Transverse colon (tissue), 4 donors: ENCODE data around the gene NMRAL1. TPM values are rescaled to one million over a fixed set of nuclear protein-coding genes. Genes with fewer than 3 reads are reported as not detected.

Source experiments
- DNase-seq: peaks from one replicate; pipeline ENCODE4 v3.0.0-alpha.2; 2019
- H3K27ac ChIP-seq, 4 donors: fragments of 200-600 bp; sonication (generic); 2 replicates each; pipeline ENCODE4 v1.5.1; 2016 to 2018; ENCODE audit warnings: inconsistent platforms in 4 of 4
- H3K27me3 ChIP-seq: fragments of 200-600 bp; sonication (generic); 2 replicates; pipeline ENCODE4 v1.5.1; 2017; ENCODE audit warnings: inconsistent platforms
- H3K36me3 ChIP-seq, 4 donors: fragments of 200-600 bp; sonication (generic); 2 replicates each; pipeline ENCODE4 v1.5.1; 2017 to 2019; ENCODE audit warnings: inconsistent platforms in 4 of 4
- H3K4me1 ChIP-seq, 4 donors: fragments of 200-600 bp; sonication (generic); 2 replicates each; pipeline ENCODE4 v1.5.1; 2017 to 2020; ENCODE audit warnings: inconsistent platforms in 4 of 4
- H3K4me3 ChIP-seq, 4 donors: fragments of 200-600 bp; sonication (generic); 1 replicate in 1 of 4; 2 replicates in 3 of 4; pipeline versions ENCODE4 v1.5.1 to v1.6.1; 2017 to 2019; ENCODE audit warnings: inconsistent platforms in 4 of 4
- H3K9me3 ChIP-seq, 2 donors: fragments of 200-600 bp; sonication (generic); 2 replicates each; pipeline ENCODE4 v1.5.1; 2017 to 2019; ENCODE audit warnings: inconsistent platforms in 2 of 2
- CTCF ChIP-seq, 5 experiments: fragments of 200-600 bp in 3 of 5; fragments of 450-650 bp in 2 of 5; sonication (generic) in 3 of 5; IDR thresholded peaks; 1 replicate in 2 of 5; 2 replicates in 3 of 5; pipeline ENCODE4 v1.5.1; 2016 to 2017; ENCODE audit warnings: antibody characterized with exemption in 5 of 5, inconsistent platforms in 3 of 5, mild to moderate bottlenecking in 2 of 5, moderate library complexity in 1 of 5
- EP300 ChIP-seq: sonication (generic); formaldehyde crosslinking; IDR thresholded peaks from one replicate; pipeline ENCODE4 v1.6.1; 2017; ENCODE audit warnings: antibody characterized with exemption, low read depth
- POLR2A ChIP-seq: fragments of 450-650 bp; IDR thresholded peaks from one replicate; pipeline ENCODE4 v1.6.1; 2016; ENCODE audit warnings: antibody characterized with exemption, mild to moderate bottlenecking, moderate library complexity
- POLR2AphosphoS5 ChIP-seq, 3 donors: sonication (generic); formaldehyde crosslinking; IDR thresholded peaks; one replicate each; pipeline ENCODE4 v1.6.1; 2016; ENCODE audit warnings: antibody characterized with exemption in 3 of 3
- WGBS, 2 donors: methylation state at CpG; one replicate each; pipeline ENCODE4 v1.1.5; 2018; ENCODE audit warnings: low coverage in 1 of 2; 5-methylcytosine and 5-hydroxymethylcytosine counted together
- in situ Hi-C, 4 donors: fragments of 200-750 bp; cut with MboI; loops; one replicate each; pipeline versions ENCODE4 v1.15.0 to v1.15.1; 2017; ENCODE audit warnings: low sequenced_read_pairs in 3 of 4, low pct_ligation_motif_present in 1 of 4, low pct_unique_long_range_greater_than_20kb in 1 of 4
- intact Hi-C: fragments of 100-400 bp; cut with DNase I; formaldehyde crosslinking; loops from one replicate; pipeline ENCODE4 v1.15.1; 2023; ENCODE audit warnings: low total_unique reads
- total RNA-seq, 4 donors: library from RNA; depleted of rRNA; stranded (reverse); fragments of >200 nt; gene quantifications; one replicate each; pipeline ENCODE4 v1.1.0, GENCODE V29; 2016

The NMRAL1 gene
- total RNA-seq, 4 donors from 2014 or later, result 46.0 to 75.9 (median 66.6) TPM

- Histone ChIP-seq H3K4me1 (peaks cover 14 to 22% (median 15%) of the 10 kb centered on the region in 4 donors), H3K9me3 (no peaks in the 10 kb centered on the region), H3K4me3 (no peak overlapping the region), H3K36me3 (peaks cover 0 to 3% (median 0%) of the 10 kb centered on the region in 4 donors), H3K27ac (no peak overlapping the region), H3K27me3 (no peaks in the 10 kb centered on the region)
- TF ChIP-seq EP300 (no peak), POLR2A (no peak), POLR2AphosphoS5 (IDR thresholded peaks at IDR 0.05) (no peak), CTCF (IDR thresholded peaks at IDR 0.05) (no peak)
- in situ Hi-C loops, result no loop called here
- intact Hi-C loops, result no loop called here
- DNase-seq, result no peak
- 40 to 77% methylated on average over 1 to 4 of the region's 4 CpGs for WGBS, 2 donors
Measured at GRCh38 chr16:4496305-4496704, 21.9 kb upstream of the NMRAL1 start.

DNA sequence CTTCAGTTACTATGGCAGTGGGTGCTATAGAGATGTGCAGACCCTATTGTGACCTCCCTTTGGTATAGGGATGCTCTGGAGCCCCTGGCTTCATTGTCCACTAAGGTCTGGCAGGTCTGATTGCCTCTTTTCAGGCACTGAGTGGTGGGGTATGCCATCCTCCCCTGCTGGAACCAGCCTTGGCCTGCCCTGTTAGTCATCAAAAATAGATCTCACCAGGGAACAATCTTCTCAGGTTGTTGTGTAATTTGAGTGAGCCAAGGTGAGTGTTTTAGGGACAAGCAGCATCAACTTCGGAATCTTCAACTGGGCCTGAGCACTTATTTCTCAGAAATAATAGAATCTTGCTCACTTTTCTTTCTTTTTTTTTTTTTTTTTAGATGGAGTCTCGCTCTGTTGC, 21.3 kb upstream of the NMRAL1 start:
- in situ Hi-C loops, result no loop called here
- peaks cover 8 to 16% (median 10%) of the 10 kb centered on the region in 4 donors for H3K4me1 ChIP-seq

GRCh38 chr16:4494746-4495490, 20.5 kb upstream of the NMRAL1 start:
- in situ Hi-C loops, result no loop called here
- H3K4me1 ChIP-seq, result peaks cover 0 to 8% (median 2%) of the 10 kb centered on the region in 4 donors

More for the DNA sequence above, 21.3 kb upstream of the NMRAL1 start:
- no peak for DNase-seq
- 93 to 100% methylated on average over 2 of the region's 2 CpGs for WGBS, 2 donors
- no peak for TF ChIP-seq CTCF (IDR thresholded peaks at IDR 0.05)
- TF ChIP-seq EP300, result no peak
- no peak for TF ChIP-seq POLR2A
- no peak for TF ChIP-seq POLR2AphosphoS5 (IDR thresholded peaks at IDR 0.05)
- intact Hi-C loops, result no loop called here
- Histone ChIP-seq H3K27me3 (no peaks in the 10 kb centered on the region), H3K27ac (no peak overlapping the region), H3K36me3 (peaks cover 0 to 3% (median 0%) of the 10 kb centered on the region in 4 donors), H3K4me3 (no peak overlapping the region), H3K9me3 (no peaks in the 10 kb centered on the region)

GRCh38 chr16:4491898-4492297, 17.5 kb upstream of the NMRAL1 start:
- in situ Hi-C loops (no loop called here), intact Hi-C loops (no loop called here)
- Histone ChIP-seq H3K36me3 (no peaks in the 10 kb centered on the region), H3K27ac (no peak overlapping the region), H3K27me3 (no peaks in the 10 kb centered on the region), H3K4me1 (peaks cover 0 to 7% (median 0%) of the 10 kb centered on the region in 4 donors), H3K4me3 (no peak overlapping the region), H3K9me3 (no peaks in the 10 kb centered on the region)
- 98 to 100% methylated on average over 2 to 4 of the region's 4 CpGs for WGBS, 2 donors
- no peak for DNase-seq
- TF ChIP-seq POLR2A (no peak), POLR2AphosphoS5 (IDR thresholded peaks at IDR 0.05) (no peak), CTCF (IDR thresholded peaks at IDR 0.05) (no peak), EP300 (no peak)

More at GRCh38 chr16:4494746-4495490, 20.5 kb upstream of the NMRAL1 start:
- Histone ChIP-seq H3K9me3 (no peaks in the 10 kb centered on the region), H3K27ac (no peak overlapping the region), H3K27me3 (no peaks in the 10 kb centered on the region), H3K4me3 (no peak overlapping the region), H3K36me3 (peaks cover 0 to 3% (median 0%) of the 10 kb centered on the region in 4 donors)
- 79 to 85% methylated on average over 4 to 6 of the region's 6 CpGs for WGBS, 2 donors
- intact Hi-C loops, result no loop called here
- no peak for DNase-seq
- no peak for TF ChIP-seq CTCF (IDR thresholded peaks at IDR 0.05)
